Gastroesophageal sphincter (tissue), 3 donors: ENCODE data around the gene GRK5.

Source experiments
- POLR2A ChIP-seq, 2 donors: fragments of 450-650 bp; IDR thresholded peaks; one replicate each; pipeline ENCODE4 v1.6.1; 2017; ENCODE audit warnings: antibody characterized with exemption in 2 of 2, mild to moderate bottlenecking in 2 of 2, moderate library complexity in 1 of 2
- TF ChIP-seq, protein P1 (sequence below), 4 experiments: fragments of 200-600 bp in 2 of 4; fragments of 450-650 bp in 2 of 4; sonication (generic) in 1 of 4; IDR thresholded peaks; one replicate each; pipeline ENCODE4 v1.5.1; 2017 to 2019; ENCODE audit warnings: antibody characterized with exemption in 4 of 4, mild to moderate bottlenecking in 2 of 4, moderate library complexity in 2 of 4

DNA sequence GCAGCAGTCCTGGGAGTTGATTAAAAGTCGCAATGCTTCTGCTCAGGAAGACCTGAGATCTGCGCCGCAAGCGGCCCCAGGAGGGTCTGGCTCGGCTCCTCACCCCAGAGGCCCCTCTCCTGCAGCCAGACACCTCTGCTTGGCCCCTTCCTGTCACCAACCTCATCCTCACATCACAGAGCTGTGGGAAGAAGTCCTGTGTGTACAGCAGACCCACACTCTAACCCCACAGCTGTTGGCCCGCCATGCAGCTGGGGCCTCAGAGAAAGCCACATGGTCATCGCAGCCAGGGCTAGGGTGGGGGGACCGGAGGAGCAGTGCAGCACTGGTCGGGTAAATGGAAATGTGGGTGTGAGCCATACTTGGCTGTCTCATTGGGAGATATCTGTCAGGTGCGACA is 237.5 kb downstream of the GRK5 start:
- TF ChIP-seq, protein P1, sequence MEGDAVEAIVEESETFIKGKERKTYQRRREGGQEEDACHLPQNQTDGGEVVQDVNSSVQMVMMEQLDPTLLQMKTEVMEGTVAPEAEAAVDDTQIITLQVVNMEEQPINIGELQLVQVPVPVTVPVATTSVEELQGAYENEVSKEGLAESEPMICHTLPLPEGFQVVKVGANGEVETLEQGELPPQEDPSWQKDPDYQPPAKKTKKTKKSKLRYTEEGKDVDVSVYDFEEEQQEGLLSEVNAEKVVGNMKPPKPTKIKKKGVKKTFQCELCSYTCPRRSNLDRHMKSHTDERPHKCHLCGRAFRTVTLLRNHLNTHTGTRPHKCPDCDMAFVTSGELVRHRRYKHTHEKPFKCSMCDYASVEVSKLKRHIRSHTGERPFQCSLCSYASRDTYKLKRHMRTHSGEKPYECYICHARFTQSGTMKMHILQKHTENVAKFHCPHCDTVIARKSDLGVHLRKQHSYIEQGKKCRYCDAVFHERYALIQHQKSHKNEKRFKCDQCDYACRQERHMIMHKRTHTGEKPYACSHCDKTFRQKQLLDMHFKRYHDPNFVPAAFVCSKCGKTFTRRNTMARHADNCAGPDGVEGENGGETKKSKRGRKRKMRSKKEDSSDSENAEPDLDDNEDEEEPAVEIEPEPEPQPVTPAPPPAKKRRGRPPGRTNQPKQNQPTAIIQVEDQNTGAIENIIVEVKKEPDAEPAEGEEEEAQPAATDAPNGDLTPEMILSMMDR (IDR thresholded peaks at IDR 0.05), result no peak
- TF ChIP-seq POLR2A (IDR thresholded peaks at IDR 0.05), result no peak
